Measurements from ENCODE around the gene TRIM15. TPM values are rescaled to one million over a fixed set of nuclear protein-coding genes. Genes with fewer than 3 reads are reported as not detected.

Gene TRIM15
- total and polyA plus RNA-seq, 10 of the 15 experiments (the other 5 are each of a cell fraction or from before 2014, with no cell fraction given): 0.29 TPM; not detected in 9

GRCh38 chr6:30200551-30201281, 37.4 kb downstream of the TRIM15 start (continued):
- TF ChIP-seq ZZZ3 (IDR thresholded peaks at IDR 0.05; ENCODE audit: control insufficient read depth, insufficient read length, low read depth): no peak
- peak; percentile 63; the same call in 1 of the 2 replicates for TF ChIP-seq NBN (IDR thresholded peaks at IDR 0.05)
- peak; percentile 75; the same call in 1 of the 2 replicates for TF ChIP-seq SMARCA5 (IDR thresholded peaks at IDR 0.05)
- 0 out of 2 replicates have a peak, but pooled peaks have one; percentile 87 for TF ChIP-seq MTA3 (IDR thresholded peaks at IDR 0.05; ENCODE audit: borderline replicate concordance, low read length)
- peak; percentile 92 for TF ChIP-seq DPF2 (IDR thresholded peaks at IDR 0.05)
- peak; percentile 95 for TF ChIP-seq IKZF1 (conservative IDR thresholded peaks at IDR 0.05)
- TF ChIP-seq EP300 (IDR thresholded peaks at IDR 0.05; ENCODE audit: borderline replicate concordance in 1 of 2, control insufficient read depth in 1 of 2, low read depth in 2 of 2, low read length in 2 of 2): peak; percentile 54 to 65; a peak in 1 of 4 replicates
- no peak for TF ChIP-seq HSF1 (IDR thresholded peaks at IDR 0.05; ENCODE audit: low read depth, low read length)
- no peak for TF ChIP-seq POLR2A (IDR thresholded peaks at IDR 0.05; ENCODE audit: low read depth, low read length)
- TF ChIP-seq WRNIP1 (IDR thresholded peaks at IDR 0.05; ENCODE audit: borderline replicate concordance, low read depth, low read length): no peak
- peak; percentile 95 for TF ChIP-seq EED (IDR thresholded peaks at IDR 0.05; ENCODE audit: low read depth)
- TF ChIP-seq HCFC1 (IDR thresholded peaks at IDR 0.05; ENCODE audit: low read length): no peak
- TF ChIP-seq RUNX3 (IDR thresholded peaks at IDR 0.05; ENCODE audit: low read length): peak; percentile 98
- TF ChIP-seq CBX3 (IDR thresholded peaks at IDR 0.05; ENCODE audit: borderline replicate concordance, low read depth): no peak
- peak; percentile 96 for TF ChIP-seq IRF4 (IDR thresholded peaks at IDR 0.05; ENCODE audit: low read depth, low read length)
- TF ChIP-seq MTA2 (IDR thresholded peaks at IDR 0.05; ENCODE audit: low read depth): peak; percentile 84
- peak; percentile 51; the same call in 1 of the 2 replicates for TF ChIP-seq TBL1XR1 (IDR thresholded peaks at IDR 0.05; ENCODE audit: low read depth, low read length)
- peak; percentile 43; the same call in 1 of the 2 replicates for TF ChIP-seq ATF2 (IDR thresholded peaks at IDR 0.05; ENCODE audit: low read length)
- TF ChIP-seq RCOR1 (conservative IDR thresholded peaks at IDR 0.05; ENCODE audit: low read depth, low read length): 0 out of 2 replicates have a peak, but pooled peaks have one; percentile 83
- TF ChIP-seq RELB (IDR thresholded peaks at IDR 0.05; ENCODE audit: low read depth): peak; percentile 89
- TF ChIP-seq PAX5 (IDR thresholded peaks at IDR 0.05; ENCODE audit: borderline replicate concordance, low read depth, low read length): peak; percentile 59; the same call in 1 of the 2 replicates
- TF ChIP-seq BMI1 (IDR thresholded peaks at IDR 0.05; ENCODE audit: borderline replicate concordance): peak; percentile 64
- no peak for TF ChIP-seq NR2C2 (IDR thresholded peaks at IDR 0.05; ENCODE audit: borderline replicate concordance, control insufficient read depth, insufficient read length, low read depth)
- TF ChIP-seq CREB1 (IDR thresholded peaks at IDR 0.05; ENCODE audit: low read depth): 0 out of 2 replicates have a peak, but pooled peaks have one; percentile 37
- no peak for TF ChIP-seq TCF3 (IDR thresholded peaks at IDR 0.05; ENCODE audit: borderline replicate concordance, insufficient read depth, low read depth, low read length)
- peak; percentile 99 for TF ChIP-seq SPI1 (IDR thresholded peaks at IDR 0.05; ENCODE audit: borderline replicate concordance, insufficient read depth, low read depth, low read length)
- TF ChIP-seq MLLT1 (IDR thresholded peaks at IDR 0.05): peak; percentile 74

All from GM12878 (cell line).